HepG2 (cell line): ENCODE measurements around the gene HNF1B. TPM values are rescaled to one million over a fixed set of nuclear protein-coding genes. Genes with fewer than 3 reads are reported as not detected.

Source experiments
- ATAC-seq: fragments of 200-7000 bp; cut with Tn5 transposase; 3 replicates; pipeline ENCODE4 v1.9.1; 2020; ENCODE audit warnings: mild to moderate bottlenecking, moderate library complexity
- BruUV-seq: library from RNA; stranded (reverse); fragments of 400-500 nt; replicated peaks from 2 replicates; lab custom pipeline; 2021; lab: Mats Ljungman, UMichigan
- CTCF ChIA-PET: fragments of 300-600 bp; formaldehyde crosslinking; extraction: SDS; loops from one replicate; lab custom pipeline; 2021; ENCODE audit warnings: low total read pairs, inconsistent platforms, low intra/inter-chr PET ratio; lab: Yijun Ruan, JAX
- POLR2A ChIA-PET: fragments of 350-600 bp; sonication (Branson Sonifier 250); formaldehyde crosslinking; loops from one replicate; lab custom pipeline; 2020; ENCODE audit warnings: antibody characterized with exemption, inconsistent platforms; lab: Yijun Ruan, JAX
- DNase-seq: peaks from one replicate; pipeline ENCODE4 v3.0.0-alpha.2; 2015; ENCODE audit warnings: low spot score
- FAIRE-seq: peaks from 3 replicates; lab custom pipeline; 2011; peaks lifted over from hg19 to GRCh38; lab: Jason Lieb, UNC
- H2AFZ ChIP-seq: one replicate; pipeline ENCODE4 v1.6.1; 2011; ENCODE audit warnings: low read length, inconsistent platforms
- H3K27ac ChIP-seq: fragments of 300-600 bp; 3 replicates; pipeline ENCODE4 v1.8.0; 2011; ENCODE audit warnings: mixed run types, mild to moderate bottlenecking, mixed read lengths, low read length, inconsistent platforms; ENCODE audit not compliant: insufficient read depth; ENCODE audit errors: extremely low read length
- H3K27me3 ChIP-seq, 2 experiments: fragments of 200-600 bp in 1 of 2; 2 replicates in 1 of 2; 3 replicates in 1 of 2; pipeline versions ENCODE4 v1.6.0 to v1.8.0; 2011; ENCODE audit warnings: low read length in 2 of 2, mild to moderate bottlenecking in 2 of 2, moderate library complexity in 2 of 2, inconsistent platforms in 1 of 2; ENCODE audit not compliant: insufficient read depth in 2 of 2, control insufficient read depth in 1 of 2
- H3K36me3 ChIP-seq, 2 experiments: fragments of 200-600 bp in 1 of 2; replicated peaks in 1 of 2; 2 replicates in 1 of 2; 3 replicates in 1 of 2; pipeline versions ENCODE4 v1.5.1 to v1.8.0; 2011; ENCODE audit warnings: low read length in 2 of 2, inconsistent platforms in 1 of 2; ENCODE audit not compliant: insufficient read depth in 2 of 2, control insufficient read depth in 1 of 2
- H3K4me1 ChIP-seq: 2 replicates; pipeline ENCODE4 v1.5.1; 2012; ENCODE audit warnings: low read length, inconsistent platforms; ENCODE audit not compliant: insufficient read depth
- H3K4me2 ChIP-seq: 2 replicates; pipeline ENCODE4 v1.6.0; 2011; ENCODE audit warnings: low read depth, low read length, inconsistent platforms
- H3K4me3 ChIP-seq, 3 experiments: fragments of 200-600 bp in 1 of 3; sonication (generic), shearing (Covaris generic) in 1 of 3; replicated peaks in 1 of 3; 2 replicates each; pipeline ENCODE4 v1.5.1; 2011 to 2016; ENCODE audit warnings: low read length in 3 of 3, inconsistent platforms in 2 of 3, low read depth in 2 of 3, mild to moderate bottlenecking in 2 of 3, control low read depth in 1 of 3, mixed read lengths in 1 of 3; ENCODE audit not compliant: insufficient read depth in 1 of 3
- H3K79me2 ChIP-seq: one replicate; pipeline ENCODE4 v1.6.1; 2011; ENCODE audit warnings: low read length, inconsistent platforms; ENCODE audit not compliant: insufficient read depth
- H3K9ac ChIP-seq: 2 replicates; pipeline ENCODE4 v1.6.0; 2011; ENCODE audit warnings: mild to moderate bottlenecking, low read depth, low read length, inconsistent platforms; ENCODE audit not compliant: insufficient read depth
- H3K9me3 ChIP-seq: 2 replicates; pipeline ENCODE4 v1.5.1; 2012; ENCODE audit warnings: mild to moderate bottlenecking, low read length
- H4K20me1 ChIP-seq: 2 replicates; pipeline ENCODE4 v1.6.0; 2011; ENCODE audit warnings: inconsistent platforms, mild to moderate bottlenecking, low read length, moderate library complexity; ENCODE audit not compliant: insufficient read depth
- ATF2 ChIP-seq: sonication (generic); formaldehyde crosslinking; IDR thresholded peaks from 2 replicates; pipeline ENCODE4 v1.4.0; 2020; ENCODE audit warnings: missing genetic modification reagents
- CEBPB ChIP-seq: IDR thresholded peaks from 2 replicates; pipeline ENCODE4 v1.6.1; 2011; ENCODE audit warnings: low read depth, low read length, improper control_type of control experiment, borderline replicate concordance
- CEBPG ChIP-seq: IDR thresholded peaks from 2 replicates; pipeline ENCODE4 v1.6.1; 2016
- CREB1 ChIP-seq, 2 experiments: fragments of 450-650 bp in 1 of 2; IDR thresholded peaks; 2 replicates each; pipeline ENCODE4 v1.6.1; 2016 to 2017; ENCODE audit warnings: control low read depth in 1 of 2, mild to moderate bottlenecking in 1 of 2, missing compliant biosample characterization in 1 of 2, missing genetic modification characterization in 1 of 2
- EP300 ChIP-seq, 3 experiments: sonication (generic) in 1 of 3; formaldehyde crosslinking in 1 of 3; IDR thresholded peaks; 2 replicates each; pipeline versions ENCODE4 v1.5.1 to v1.6.1; 2011 to 2020; ENCODE audit warnings: low read depth in 2 of 3, low read length in 2 of 3, borderline replicate concordance in 1 of 3, improper control_type of control experiment in 1 of 3, mild to moderate bottlenecking in 1 of 3, missing genetic modification reagents in 1 of 3, moderate library complexity in 1 of 3
- FOSL2 ChIP-seq: sonication (generic); formaldehyde crosslinking; IDR thresholded peaks from 2 replicates; pipeline ENCODE4 v1.4.0; 2020; ENCODE audit warnings: missing genetic modification reagents
- HNF4A ChIP-seq: sonication (generic); formaldehyde crosslinking; IDR thresholded peaks from 2 replicates; pipeline ENCODE4 v1.4.0; 2020; ENCODE audit warnings: missing genetic modification reagents
- HOXA3 ChIP-seq: sonication (generic); formaldehyde crosslinking; IDR thresholded peaks from 2 replicates; pipeline ENCODE4 v1.5.0; 2020; ENCODE audit warnings: missing genetic modification reagents
- NCOR1 ChIP-seq: fragments of 200-600 bp; sonication (generic); IDR thresholded peaks from 2 replicates; pipeline ENCODE4 v1.7.0; 2017; ENCODE audit warnings: antibody characterized with exemption, low read length, borderline replicate concordance
- RCOR2 ChIP-seq: IDR thresholded peaks from 2 replicates; pipeline ENCODE4 v1.6.1; 2016; ENCODE audit warnings: missing biosample characterization, missing genetic modification reagents
- XRCC5 ChIP-seq: fragments of 200-400 bp; formaldehyde crosslinking; optimal IDR thresholded peaks from 2 replicates; pipeline ENCODE3; 2017; ENCODE audit warnings: mild to moderate bottlenecking, low read length
- ZMYM4 ChIP-seq: sonication (generic); formaldehyde crosslinking; IDR thresholded peaks from 2 replicates; pipeline ENCODE4 v1.8.1; 2023; ENCODE audit warnings: mild to moderate bottlenecking, missing genetic modification reagents
- ZNF12 ChIP-seq: sonication (generic); formaldehyde crosslinking; IDR thresholded peaks from 2 replicates; pipeline ENCODE4 v1.5.0; 2020; ENCODE audit warnings: missing genetic modification reagents
- WGBS: methylation state at CpG from one replicate; pipeline ENCODE4 v1.1.6; 2017; ENCODE audit warnings: low lambda C conversion rate; 5-methylcytosine and 5-hydroxymethylcytosine counted together
- in situ Hi-C: cut with HindIII; loops from 2 replicates; pipeline ENCODE4 v1.10.0; 2017; ENCODE audit warnings: low pct_unique_long_range_greater_than_20kb; ENCODE audit not compliant: extremely low pct_ligation_motif_present
- intact Hi-C: fragments of 100-400 bp; cut with micrococcal nuclease; formaldehyde crosslinking; loops from one replicate; pipeline ENCODE4 v1.10.0; 2022; ENCODE audit not compliant: unreplicated experiment
- polyA plus RNA-seq, 8 experiments: library from polyadenylated mRNA; depleted of rRNA in 3 of 8; stranded (reverse) in 7 of 8; unstranded in 1 of 8; fragments of >200 nt; fragmentation: Illumina TruSeq in 4 of 8; extraction: Trizol in 4 of 8; gene quantifications; 2 replicates each; pipeline versions ENCODE4 v1.2.1 to v1.2.3, GENCODE V29; 2011 to 2016; ENCODE audit warnings: low read depth in 4 of 8, missing spikeins in 1 of 8, mixed read lengths in 1 of 8; ENCODE audit not compliant: insufficient read depth in 1 of 8
- total RNA-seq, 5 experiments: library from RNA; depleted of rRNA; stranded (reverse); fragments of >200 nt; fragmentation: Illumina TruSeq; extraction: Trizol; gene quantifications; 2 replicates each; pipeline ENCODE4 v1.2.3, GENCODE V29; 2016; ENCODE audit warnings: low read depth in 1 of 5
- TF ChIP-seq, protein P1 (sequence below): sonication (generic); formaldehyde crosslinking; IDR thresholded peaks from 2 replicates; pipeline ENCODE4 v1.4.0; 2020; ENCODE audit warnings: mild to moderate bottlenecking, missing genetic modification reagents

The HNF1B gene
- total and polyA plus RNA-seq, 2 of the 13 experiments (the other 11 are each of a cell fraction or from before 2014, with no cell fraction given) = 1.9 to 5.3 TPM

- H3K79me2 ChIP-seq = no peaks in the 10 kb centered on the region
- ATAC-seq = no peak
- no peak for DNase-seq
- H3K27me3 ChIP-seq = peaks cover 0 to 12% of the 10 kb centered on the region in 2 experiments; a peak in 2 of 5 replicates
- POLR2A ChIA-PET = no interaction called here
- no peaks in the 10 kb centered on the region for H3K9me3 ChIP-seq
- 51% methylated on average over 7 of the region's 7 CpGs for WGBS
- H4K20me1 ChIP-seq = no peaks in the 10 kb centered on the region
- intact Hi-C loops = no loop called here
- in situ Hi-C loops = no loop called here
- H3K9ac ChIP-seq = no peak overlapping the region
- peaks cover 60% of the 10 kb centered on the region for H3K4me1 ChIP-seq
- no TSS peak for BruUV-seq
- no peak for FAIRE-seq
- TF ChIP-seq RCOR2 (CRISPR knock-in tag) (no peak), CEBPB (0 out of 2 replicates have a peak, but pooled peaks have one; percentile 14)
- TF ChIP-seq, all 625 proteins: peak for 1
- no peaks in the 10 kb centered on the region for H3K36me3 ChIP-seq
- H3K4me2 ChIP-seq = no peak overlapping the region
- H3K27ac ChIP-seq = no peak overlapping the region
- CTCF ChIA-PET = no interaction called here
- no peak overlapping the region for H3K4me3 ChIP-seq
- H2AFZ ChIP-seq = no peak overlapping the region
Observed at GRCh38 chr17:37761059-37761458, 16.2 kb upstream of the HNF1B start.

GRCh38 chr17:37759014-37759637 is 14.3 kb upstream of the HNF1B start:
- H3K4me1 ChIP-seq = peaks cover 41% of the 10 kb centered on the region
- WGBS = 0% methylated on average over 5 of the region's 5 CpGs
- H3K27me3 ChIP-seq = peaks cover 0 to 4% of the 10 kb centered on the region in 2 experiments; a peak in 2 of 5 replicates
- in situ Hi-C loops = no loop called here
- H3K9ac ChIP-seq = no peak overlapping the region
- peak overlapping the region in 1 of 3 experiments; percentile 7; a peak in 1 of 6 replicates for H3K4me3 ChIP-seq
- no peak overlapping the region for H3K27ac ChIP-seq
- no peak overlapping the region for H2AFZ ChIP-seq
- ChIA-PET POLR2A (interaction anchor here (0.7 to 1.3 kb wide), 2 partner anchors 14 to 51 kb away, joined by 4 to 5 read pairs; partner anchors contain the start of gene HNF1B), CTCF (interaction anchor here (1.2 kb wide), 1 partner anchor 109 kb away, joined by 3 read pairs; no protein-coding TSS in a partner anchor)
- no peaks in the 10 kb centered on the region for H3K36me3 ChIP-seq
- H3K4me2 ChIP-seq = peak overlapping the region; percentile 58
- DNase-seq (peak; percentile 70), ATAC-seq (peak; percentile 96), FAIRE-seq (no peak)
- intact Hi-C loops = no loop called here
- no peaks in the 10 kb centered on the region for H3K79me2 ChIP-seq
- no peaks in the 10 kb centered on the region for H4K20me1 ChIP-seq
- H3K9me3 ChIP-seq = no peaks in the 10 kb centered on the region
- no TSS peak for BruUV-seq
- TF ChIP-seq ZNF12 (CRISPR knock-in tag) (no peak), HOXA3 (CRISPR knock-in tag) (0 out of 2 replicates have a peak, but pooled peaks have one; percentile 38), FOSL2 (peak; percentile 31; the same call in 1 of the 2 replicates), NCOR1 (peak; percentile 47; the same call in 1 of the 2 replicates), EP300 (IDR thresholded peaks at IDR 0.05; ENCODE audit: low read depth in 2 of 2, low read length in 2 of 2) (0 out of 4 replicates have a peak, but pooled peaks of 1 of the 2 experiments have one; percentile 25), EP300 (CRISPR knock-in tag; IDR thresholded peaks at IDR 0.05; ENCODE audit: borderline replicate concordance) (no peak), XRCC5 (peak; percentile 16), CREB1 (IDR thresholded peaks at IDR 0.05) (no peak), CREB1 (CRISPR knock-in tag; IDR thresholded peaks at IDR 0.05) (0 out of 2 replicates have a peak, but pooled peaks have one; percentile 14), CEBPG (CRISPR knock-in tag) (peak; percentile 59), HNF4A (CRISPR knock-in tag) (peak; percentile 92), ATF2 (CRISPR knock-in tag) (no peak), CEBPB (peak; percentile 85), ZMYM4 (CRISPR knock-in tag) (no peak)
- TF ChIP-seq, protein P1, sequence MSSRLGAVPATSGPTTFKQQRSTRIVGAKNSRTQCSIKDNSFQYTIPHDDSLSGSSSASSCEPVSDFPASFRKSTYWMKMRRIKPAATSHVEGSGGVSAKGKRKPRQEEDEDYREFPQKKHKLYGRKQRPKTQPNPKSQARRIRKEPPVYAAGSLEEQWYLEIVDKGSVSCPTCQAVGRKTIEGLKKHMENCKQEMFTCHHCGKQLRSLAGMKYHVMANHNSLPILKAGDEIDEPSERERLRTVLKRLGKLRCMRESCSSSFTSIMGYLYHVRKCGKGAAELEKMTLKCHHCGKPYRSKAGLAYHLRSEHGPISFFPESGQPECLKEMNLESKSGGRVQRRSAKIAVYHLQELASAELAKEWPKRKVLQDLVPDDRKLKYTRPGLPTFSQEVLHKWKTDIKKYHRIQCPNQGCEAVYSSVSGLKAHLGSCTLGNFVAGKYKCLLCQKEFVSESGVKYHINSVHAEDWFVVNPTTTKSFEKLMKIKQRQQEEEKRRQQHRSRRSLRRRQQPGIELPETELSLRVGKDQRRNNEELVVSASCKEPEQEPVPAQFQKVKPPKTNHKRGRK = peak; percentile 99
